ENCODE results near the gene ACVR1C.
"Not testable (repeated sequence)": the region's sequence is repeated elsewhere in the genome, so short reads cannot be mapped to it uniquely, and the experiment has no call there.

DNA sequence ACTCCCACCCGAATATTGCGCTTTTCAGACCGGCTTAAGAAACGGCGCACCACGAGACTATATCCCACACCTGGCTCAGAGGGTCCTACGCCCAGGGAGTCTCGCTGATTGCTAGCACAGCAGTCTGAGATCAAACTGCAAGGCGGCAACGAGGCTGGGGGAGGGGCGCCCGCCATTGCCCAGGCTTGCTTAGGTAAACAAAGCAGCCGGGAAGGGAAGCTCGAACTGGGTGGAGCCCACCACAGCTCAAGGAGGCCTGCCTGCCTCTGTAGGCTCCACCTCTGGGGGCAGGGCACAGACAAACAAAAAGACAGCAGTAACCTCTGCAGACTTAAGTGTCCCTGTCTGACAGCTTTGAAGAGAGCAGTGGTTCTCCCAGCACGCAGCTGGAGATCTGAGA, 62.0 kb downstream of the ACVR1C start:
- TF ChIP-seq, protein P1, sequence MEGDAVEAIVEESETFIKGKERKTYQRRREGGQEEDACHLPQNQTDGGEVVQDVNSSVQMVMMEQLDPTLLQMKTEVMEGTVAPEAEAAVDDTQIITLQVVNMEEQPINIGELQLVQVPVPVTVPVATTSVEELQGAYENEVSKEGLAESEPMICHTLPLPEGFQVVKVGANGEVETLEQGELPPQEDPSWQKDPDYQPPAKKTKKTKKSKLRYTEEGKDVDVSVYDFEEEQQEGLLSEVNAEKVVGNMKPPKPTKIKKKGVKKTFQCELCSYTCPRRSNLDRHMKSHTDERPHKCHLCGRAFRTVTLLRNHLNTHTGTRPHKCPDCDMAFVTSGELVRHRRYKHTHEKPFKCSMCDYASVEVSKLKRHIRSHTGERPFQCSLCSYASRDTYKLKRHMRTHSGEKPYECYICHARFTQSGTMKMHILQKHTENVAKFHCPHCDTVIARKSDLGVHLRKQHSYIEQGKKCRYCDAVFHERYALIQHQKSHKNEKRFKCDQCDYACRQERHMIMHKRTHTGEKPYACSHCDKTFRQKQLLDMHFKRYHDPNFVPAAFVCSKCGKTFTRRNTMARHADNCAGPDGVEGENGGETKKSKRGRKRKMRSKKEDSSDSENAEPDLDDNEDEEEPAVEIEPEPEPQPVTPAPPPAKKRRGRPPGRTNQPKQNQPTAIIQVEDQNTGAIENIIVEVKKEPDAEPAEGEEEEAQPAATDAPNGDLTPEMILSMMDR (IDR thresholded peaks at IDR 0.05) = not testable (repeated sequence)
- not testable (repeated sequence) for TF ChIP-seq POLR2A (IDR thresholded peaks at IDR 0.05)

Data from right lobe of liver (tissue), 4 donors.